HEK293 (cell line): ENCODE measurements around the gene KCNMA1.

Source experiments
- FEZF1 ChIP-seq: fragments of 450-650 bp; formaldehyde crosslinking; IDR thresholded peaks from 2 replicates; pipeline ENCODE4 v1.5.1; 2016; ENCODE audit warnings: missing biosample characterization, missing genetic modification characterization
- GLIS1 ChIP-seq: fragments of 450-650 bp; formaldehyde crosslinking; IDR thresholded peaks from 2 replicates; pipeline ENCODE4 v1.5.1; 2016; ENCODE audit warnings: missing biosample characterization, missing genetic modification characterization
- IKZF3 ChIP-seq: fragments of 450-650 bp; IDR thresholded peaks from 2 replicates; pipeline ENCODE4 v1.5.0; 2018; ENCODE audit warnings: missing biosample characterization, mild to moderate bottlenecking, missing genetic modification characterization, moderate library complexity
- KLF1 ChIP-seq: fragments of 450-650 bp; formaldehyde crosslinking; IDR thresholded peaks from 2 replicates; pipeline ENCODE4 v1.5.1; 2016; ENCODE audit warnings: missing biosample characterization, missing genetic modification characterization
- KLF17 ChIP-seq: fragments of 450-650 bp; formaldehyde crosslinking; IDR thresholded peaks from 2 replicates; pipeline ENCODE4 v1.5.1; 2016; ENCODE audit warnings: missing biosample characterization, missing genetic modification characterization
- PATZ1 ChIP-seq: fragments of 450-650 bp; formaldehyde crosslinking; IDR thresholded peaks from 2 replicates; pipeline ENCODE4 v1.5.1; 2016; ENCODE audit warnings: missing biosample characterization, missing genetic modification characterization
- ZBTB17 ChIP-seq: fragments of 450-650 bp; formaldehyde crosslinking; IDR thresholded peaks from 2 replicates; pipeline ENCODE4 v1.5.1; 2016; ENCODE audit warnings: missing biosample characterization, missing genetic modification characterization
- ZBTB21 ChIP-seq: fragments of 450-650 bp; formaldehyde crosslinking; IDR thresholded peaks from 2 replicates; pipeline ENCODE4 v1.5.1; 2017; ENCODE audit warnings: missing biosample characterization, missing genetic modification characterization
- ZBTB48 ChIP-seq: fragments of 450-650 bp; formaldehyde crosslinking; IDR thresholded peaks from 2 replicates; pipeline ENCODE4 v1.5.1; 2016; ENCODE audit warnings: missing biosample characterization, missing genetic modification characterization
- ZIC2 ChIP-seq: fragments of 450-650 bp; formaldehyde crosslinking; IDR thresholded peaks from 2 replicates; pipeline ENCODE4 v1.5.1; 2016; ENCODE audit warnings: missing biosample characterization, missing genetic modification characterization
- ZNF157 ChIP-seq: fragments of 450-650 bp; formaldehyde crosslinking; IDR thresholded peaks from 2 replicates; pipeline ENCODE4 v1.5.1; 2016; ENCODE audit warnings: missing biosample characterization, missing genetic modification characterization
- ZNF23 ChIP-seq: fragments of 450-650 bp; formaldehyde crosslinking; IDR thresholded peaks from 2 replicates; pipeline ENCODE4 v1.5.1; 2016; ENCODE audit warnings: missing biosample characterization, missing genetic modification characterization, borderline replicate concordance
- ZNF302 ChIP-seq: fragments of 450-650 bp; formaldehyde crosslinking; IDR thresholded peaks from 2 replicates; pipeline ENCODE4 v1.5.1; 2016; ENCODE audit warnings: missing biosample characterization, missing genetic modification characterization, low read depth
- ZNF335 ChIP-seq: fragments of 450-650 bp; formaldehyde crosslinking; conservative IDR thresholded peaks from 2 replicates; pipeline ENCODE4 v1.5.1; 2016; ENCODE audit warnings: missing biosample characterization, missing genetic modification characterization
- ZNF341 ChIP-seq: fragments of 450-650 bp; formaldehyde crosslinking; IDR thresholded peaks from 2 replicates; pipeline ENCODE4; 2016; ENCODE audit warnings: low read depth, missing biosample characterization, missing genetic modification characterization
- ZNF404 ChIP-seq: fragments of 450-650 bp; formaldehyde crosslinking; IDR thresholded peaks from 2 replicates; pipeline ENCODE4 v1.5.1; 2017; ENCODE audit warnings: missing biosample characterization, missing genetic modification characterization
- ZNF549 ChIP-seq: fragments of 450-650 bp; IDR thresholded peaks from 2 replicates; pipeline ENCODE4 v1.5.1; 2018; ENCODE audit warnings: missing biosample characterization, missing genetic modification characterization, mild to moderate bottlenecking, inconsistent platforms, moderate library complexity
- ZNF580 ChIP-seq: fragments of 450-650 bp; formaldehyde crosslinking; IDR thresholded peaks from 2 replicates; pipeline ENCODE4 v1.5.1; 2016; ENCODE audit warnings: missing biosample characterization, missing genetic modification characterization
- ZNF837 ChIP-seq: fragments of 450-650 bp; formaldehyde crosslinking; IDR thresholded peaks from 2 replicates; pipeline ENCODE4 v1.5.1; 2016; ENCODE audit warnings: missing biosample characterization, missing genetic modification characterization
- ZSCAN16 ChIP-seq: fragments of 450-650 bp; formaldehyde crosslinking; IDR thresholded peaks from 2 replicates; pipeline ENCODE4 v1.5.1; 2016; ENCODE audit warnings: missing biosample characterization, missing genetic modification characterization
- TF ChIP-seq, protein P1 (sequence below): fragments of 450-650 bp; formaldehyde crosslinking; IDR thresholded peaks from 2 replicates; pipeline ENCODE4 v1.5.1; 2016; ENCODE audit warnings: missing biosample characterization, missing genetic modification characterization
- TF ChIP-seq, protein P2 (sequence below): fragments of 450-650 bp; formaldehyde crosslinking; IDR thresholded peaks from 2 replicates; pipeline ENCODE4 v1.5.1; 2016; ENCODE audit warnings: missing biosample characterization, missing genetic modification characterization
- TF ChIP-seq, protein P3 (sequence below): fragments of 450-650 bp; formaldehyde crosslinking; IDR thresholded peaks from 2 replicates; pipeline ENCODE4 v1.5.1; 2016; ENCODE audit warnings: missing biosample characterization, missing genetic modification characterization
- TF ChIP-seq, protein P4 (sequence below): fragments of 450-650 bp; formaldehyde crosslinking; IDR thresholded peaks from 2 replicates; pipeline ENCODE4 v1.5.1; 2016; ENCODE audit warnings: missing biosample characterization, missing genetic modification characterization
- TF ChIP-seq, protein P5 (sequence below): fragments of 450-650 bp; formaldehyde crosslinking; optimal IDR thresholded peaks from 2 replicates; pipeline ENCODE3; 2016; ENCODE audit warnings: missing biosample characterization, mild to moderate bottlenecking, missing genetic modification characterization

The KCNMA1 gene

GRCh38 chr10:77289027-77289501 is 348.5 kb downstream of the KCNMA1 start (continued):
- TF ChIP-seq, protein P1, sequence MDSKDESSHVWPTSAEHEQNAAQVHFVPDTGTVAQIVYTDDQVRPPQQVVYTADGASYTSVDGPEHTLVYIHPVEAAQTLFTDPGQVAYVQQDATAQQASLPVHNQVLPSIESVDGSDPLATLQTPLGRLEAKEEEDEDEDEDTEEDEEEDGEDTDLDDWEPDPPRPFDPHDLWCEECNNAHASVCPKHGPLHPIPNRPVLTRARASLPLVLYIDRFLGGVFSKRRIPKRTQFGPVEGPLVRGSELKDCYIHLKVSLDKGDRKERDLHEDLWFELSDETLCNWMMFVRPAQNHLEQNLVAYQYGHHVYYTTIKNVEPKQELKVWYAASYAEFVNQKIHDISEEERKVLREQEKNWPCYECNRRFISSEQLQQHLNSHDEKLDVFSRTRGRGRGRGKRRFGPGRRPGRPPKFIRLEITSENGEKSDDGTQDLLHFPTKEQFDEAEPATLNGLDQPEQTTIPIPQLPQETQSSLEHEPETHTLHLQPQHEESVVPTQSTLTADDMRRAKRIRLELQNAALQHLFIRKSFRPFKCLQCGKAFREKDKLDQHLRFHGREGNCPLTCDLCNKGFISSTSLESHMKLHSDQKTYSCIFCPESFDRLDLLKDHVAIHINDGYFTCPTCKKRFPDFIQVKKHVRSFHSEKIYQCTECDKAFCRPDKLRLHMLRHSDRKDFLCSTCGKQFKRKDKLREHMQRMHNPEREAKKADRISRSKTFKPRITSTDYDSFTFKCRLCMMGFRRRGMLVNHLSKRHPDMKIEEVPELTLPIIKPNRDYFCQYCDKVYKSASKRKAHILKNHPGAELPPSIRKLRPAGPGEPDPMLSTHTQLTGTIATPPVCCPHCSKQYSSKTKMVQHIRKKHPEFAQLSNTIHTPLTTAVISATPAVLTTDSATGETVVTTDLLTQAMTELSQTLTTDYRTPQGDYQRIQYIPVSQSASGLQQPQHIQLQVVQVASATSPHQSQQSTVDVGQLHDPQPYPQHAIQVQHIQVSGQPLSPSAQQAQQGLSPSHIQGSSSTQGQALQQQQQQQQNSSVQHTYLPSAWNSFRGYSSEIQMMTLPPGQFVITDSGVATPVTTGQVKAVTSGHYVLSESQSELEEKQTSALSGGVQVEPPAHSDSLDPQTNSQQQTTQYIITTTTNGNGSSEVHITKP: peak; percentile 29; the same call in 1 of the 2 replicates
- TF ChIP-seq ZNF549 (tag by site-specific recombination) (no peak), ZBTB17 (peak; percentile 52), GLIS1 (tag by site-specific recombination) (peak; percentile 81), ZIC2 (tag by site-specific recombination) (peak; percentile 95), ZBTB21 (tag by site-specific recombination) (no peak), ZNF335 (tag by site-specific recombination) (peak; percentile 74), ZNF837 (tag by site-specific recombination) (no peak), ZBTB48 (tag by site-specific recombination) (peak; percentile 89), ZNF302 (tag by site-specific recombination) (no peak), KLF17 (tag by site-specific recombination) (peak; percentile 51; the same call in 1 of the 2 replicates), ZNF404 (tag by site-specific recombination) (no peak), ZNF580 (tag by site-specific recombination) (peak; percentile 50; the same call in 1 of the 2 replicates), ZSCAN16 (tag by site-specific recombination) (no peak), IKZF3 (tag by site-specific recombination) (peak; percentile 70), PATZ1 (tag by site-specific recombination) (peak; percentile 60; the same call in 1 of the 2 replicates), FEZF1 (tag by site-specific recombination) (peak; percentile 89), KLF1 (tag by site-specific recombination) (no peak), ZNF341 (tag by site-specific recombination) (peak; percentile 52; the same call in 1 of the 2 replicates), ZNF23 (tag by site-specific recombination) (no peak), ZNF157 (no peak)
- TF ChIP-seq, protein P2, sequence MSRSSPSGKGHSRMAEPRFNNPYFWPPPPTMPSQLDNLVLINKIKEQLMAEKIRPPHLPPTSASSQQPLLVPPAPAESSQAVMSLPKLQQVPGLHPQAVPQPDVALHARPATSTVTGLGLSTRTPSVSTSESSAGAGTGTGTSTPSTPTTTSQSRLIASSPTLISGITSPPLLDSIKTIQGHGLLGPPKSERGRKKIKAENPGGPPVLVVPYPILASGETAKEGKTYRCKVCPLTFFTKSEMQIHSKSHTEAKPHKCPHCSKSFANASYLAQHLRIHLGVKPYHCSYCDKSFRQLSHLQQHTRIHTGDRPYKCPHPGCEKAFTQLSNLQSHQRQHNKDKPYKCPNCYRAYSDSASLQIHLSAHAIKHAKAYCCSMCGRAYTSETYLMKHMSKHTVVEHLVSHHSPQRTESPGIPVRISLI (tag by site-specific recombination): no peak
- TF ChIP-seq, protein P3, sequence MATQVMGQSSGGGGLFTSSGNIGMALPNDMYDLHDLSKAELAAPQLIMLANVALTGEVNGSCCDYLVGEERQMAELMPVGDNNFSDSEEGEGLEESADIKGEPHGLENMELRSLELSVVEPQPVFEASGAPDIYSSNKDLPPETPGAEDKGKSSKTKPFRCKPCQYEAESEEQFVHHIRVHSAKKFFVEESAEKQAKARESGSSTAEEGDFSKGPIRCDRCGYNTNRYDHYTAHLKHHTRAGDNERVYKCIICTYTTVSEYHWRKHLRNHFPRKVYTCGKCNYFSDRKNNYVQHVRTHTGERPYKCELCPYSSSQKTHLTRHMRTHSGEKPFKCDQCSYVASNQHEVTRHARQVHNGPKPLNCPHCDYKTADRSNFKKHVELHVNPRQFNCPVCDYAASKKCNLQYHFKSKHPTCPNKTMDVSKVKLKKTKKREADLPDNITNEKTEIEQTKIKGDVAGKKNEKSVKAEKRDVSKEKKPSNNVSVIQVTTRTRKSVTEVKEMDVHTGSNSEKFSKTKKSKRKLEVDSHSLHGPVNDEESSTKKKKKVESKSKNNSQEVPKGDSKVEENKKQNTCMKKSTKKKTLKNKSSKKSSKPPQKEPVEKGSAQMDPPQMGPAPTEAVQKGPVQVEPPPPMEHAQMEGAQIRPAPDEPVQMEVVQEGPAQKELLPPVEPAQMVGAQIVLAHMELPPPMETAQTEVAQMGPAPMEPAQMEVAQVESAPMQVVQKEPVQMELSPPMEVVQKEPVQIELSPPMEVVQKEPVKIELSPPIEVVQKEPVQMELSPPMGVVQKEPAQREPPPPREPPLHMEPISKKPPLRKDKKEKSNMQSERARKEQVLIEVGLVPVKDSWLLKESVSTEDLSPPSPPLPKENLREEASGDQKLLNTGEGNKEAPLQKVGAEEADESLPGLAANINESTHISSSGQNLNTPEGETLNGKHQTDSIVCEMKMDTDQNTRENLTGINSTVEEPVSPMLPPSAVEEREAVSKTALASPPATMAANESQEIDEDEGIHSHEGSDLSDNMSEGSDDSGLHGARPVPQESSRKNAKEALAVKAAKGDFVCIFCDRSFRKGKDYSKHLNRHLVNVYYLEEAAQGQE (tag by site-specific recombination): peak; percentile 50; the same call in 1 of the 2 replicates
- TF ChIP-seq, protein P4, sequence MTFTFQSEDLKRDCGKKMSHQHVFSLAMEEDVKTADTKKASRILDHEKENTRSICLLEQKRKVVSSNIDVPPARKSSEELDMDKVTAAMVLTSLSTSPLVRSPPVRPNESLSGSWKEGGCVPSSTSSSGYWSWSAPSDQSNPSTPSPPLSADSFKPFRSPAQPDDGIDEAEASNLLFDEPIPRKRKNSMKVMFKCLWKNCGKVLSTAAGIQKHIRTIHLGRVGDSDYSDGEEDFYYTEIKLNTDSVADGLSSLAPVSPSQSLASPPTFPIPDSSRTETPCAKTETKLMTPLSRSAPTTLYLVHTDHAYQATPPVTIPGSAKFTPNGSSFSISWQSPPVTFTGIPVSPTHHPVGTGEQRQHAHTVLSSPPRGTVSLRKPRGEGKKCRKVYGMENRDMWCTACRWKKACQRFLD (tag by site-specific recombination): no peak
- TF ChIP-seq, protein P5, sequence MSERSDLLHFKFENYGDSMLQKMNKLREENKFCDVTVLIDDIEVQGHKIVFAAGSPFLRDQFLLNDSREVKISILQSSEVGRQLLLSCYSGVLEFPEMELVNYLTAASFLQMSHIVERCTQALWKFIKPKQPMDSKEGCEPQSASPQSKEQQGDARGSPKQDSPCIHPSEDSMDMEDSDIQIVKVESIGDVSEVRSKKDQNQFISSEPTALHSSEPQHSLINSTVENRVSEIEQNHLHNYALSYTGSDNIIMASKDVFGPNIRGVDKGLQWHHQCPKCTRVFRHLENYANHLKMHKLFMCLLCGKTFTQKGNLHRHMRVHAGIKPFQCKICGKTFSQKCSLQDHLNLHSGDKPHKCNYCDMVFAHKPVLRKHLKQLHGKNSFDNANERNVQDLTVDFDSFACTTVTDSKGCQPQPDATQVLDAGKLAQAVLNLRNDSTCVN: no peak
